NCI-H1092 treated with DMSO at 0.1 percent for 48 hours (cell line): ENCODE results near the gene SERPINE2.
"Not testable (repeated sequence)": the region's sequence is repeated elsewhere in the genome, so short reads cannot be mapped to it uniquely, and the experiment has no call there.

Experiments
- DNase-seq: peaks from one replicate; lab custom pipeline; 2025; lab: John Stamatoyannopoulos, UW

SERPINE2 gene

DNA sequence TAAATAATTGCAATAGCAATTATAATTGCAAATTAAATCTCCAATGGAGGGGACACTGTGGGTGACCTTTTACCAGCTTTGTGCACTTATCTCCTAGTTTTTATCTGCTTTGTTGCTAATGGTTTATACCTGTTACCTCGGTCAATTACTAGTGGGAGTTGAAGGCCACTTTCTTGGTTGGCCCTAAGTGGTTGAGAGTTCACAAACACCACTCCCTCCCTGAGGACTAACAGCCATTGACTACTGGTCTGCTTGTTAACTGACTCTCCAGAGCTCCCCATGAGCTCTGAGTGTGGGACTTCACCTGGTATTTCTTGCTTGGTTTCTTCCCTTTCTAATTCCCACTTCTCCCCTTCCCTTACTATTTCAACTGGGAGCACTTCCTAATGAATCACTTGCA lies 27.2 kb downstream of the SERPINE2 start:
- DNase-seq = no peak

DNA sequence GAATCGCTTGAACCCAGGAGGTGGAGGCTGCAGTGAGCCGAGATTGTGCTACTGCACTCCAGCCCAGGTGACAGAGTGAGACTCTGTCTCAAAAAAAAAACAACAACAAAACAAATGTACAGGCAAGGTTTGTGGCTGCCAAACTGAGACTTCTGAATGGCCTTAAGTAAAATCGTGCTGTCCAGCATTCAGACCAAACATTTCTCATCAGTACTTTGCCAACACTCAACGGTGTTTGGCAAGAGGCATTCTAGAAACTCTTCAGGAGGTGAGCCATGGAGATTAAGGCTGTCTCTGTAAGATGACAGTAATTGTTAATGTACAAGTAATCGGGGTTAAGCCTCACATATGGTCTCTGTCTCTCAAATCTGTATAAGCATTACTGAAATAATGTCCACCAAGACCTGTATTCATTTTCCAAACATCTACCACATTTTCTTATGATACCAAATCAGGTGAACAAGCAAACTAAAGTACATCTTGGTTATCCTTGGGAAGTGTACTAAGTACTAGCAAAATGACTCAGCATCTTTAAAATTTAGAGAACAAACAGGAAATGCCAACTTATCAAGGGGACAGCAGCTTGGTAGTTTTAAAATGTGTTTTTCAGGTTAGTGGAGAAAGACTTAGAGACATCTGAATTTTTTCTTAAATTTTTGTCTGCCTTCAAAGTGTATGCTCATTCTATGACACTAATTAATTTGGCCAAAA lies 29.3 kb downstream of the SERPINE2 start:
- DNase-seq = no peak

GRCh38 chr2:224008702-224009261 lies 30.3 kb downstream of the SERPINE2 start:
- DNase-seq = no peak

DNA sequence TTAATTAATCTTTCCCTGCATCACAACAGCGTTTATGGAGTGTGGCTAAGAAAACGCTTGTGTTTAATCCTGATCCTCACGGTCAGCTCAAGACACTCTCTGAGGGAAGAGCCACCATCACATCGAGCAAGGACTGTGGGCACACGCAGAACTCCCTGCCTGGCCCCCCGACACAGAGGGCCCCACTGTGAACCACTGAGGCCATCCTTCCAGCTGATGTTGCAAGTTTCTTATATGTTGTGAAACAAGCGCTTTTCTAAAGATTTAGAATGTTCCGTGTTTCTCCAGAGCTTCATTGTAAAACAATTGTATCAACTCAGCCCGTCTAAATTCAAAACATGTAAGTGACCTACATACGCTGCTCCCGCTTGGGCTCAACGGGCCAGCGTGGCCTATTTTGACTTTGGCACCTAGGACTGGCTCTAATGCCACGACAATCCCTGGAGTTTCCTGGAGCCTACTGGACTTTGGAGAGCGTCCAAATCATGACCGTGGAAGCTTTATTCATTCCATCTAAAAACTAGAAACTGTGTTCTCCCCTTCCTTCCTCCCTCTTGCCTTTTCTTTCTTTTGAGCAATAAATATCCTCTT lies 34.9 kb downstream of the SERPINE2 start:
- no peak for DNase-seq

DNA sequence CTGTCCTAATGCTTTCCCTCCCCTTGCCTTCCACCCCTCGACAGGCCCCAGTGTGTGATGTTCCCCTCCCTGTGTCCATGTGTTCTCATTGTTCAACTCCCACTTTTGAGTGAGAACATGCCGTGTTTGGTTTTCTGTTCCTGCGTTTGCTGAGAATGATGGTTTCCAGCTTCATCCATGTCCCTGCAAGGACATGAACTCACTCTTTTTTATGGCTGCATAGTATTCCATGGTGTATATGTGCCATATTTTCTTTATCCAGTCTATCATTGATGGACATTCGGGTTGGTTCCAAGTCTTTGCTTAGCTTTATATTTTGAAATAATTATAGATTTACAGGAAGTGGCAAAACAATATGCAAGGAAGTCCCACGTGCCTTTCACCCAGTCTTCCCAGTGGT lies 38.4 kb downstream of the SERPINE2 start:
- DNase-seq = not testable (repeated sequence)

- no peak for DNase-seq
These were observed 39.2 kb downstream of the SERPINE2 start for GRCh38 chr2:223999862-224000261.

GRCh38 chr2:223998948-223999347 lies 40.1 kb downstream of the SERPINE2 start:
- no peak for DNase-seq

- DNase-seq = no peak
These were observed 41.1 kb downstream of the SERPINE2 start for GRCh38 chr2:223997938-223998337.

DNA sequence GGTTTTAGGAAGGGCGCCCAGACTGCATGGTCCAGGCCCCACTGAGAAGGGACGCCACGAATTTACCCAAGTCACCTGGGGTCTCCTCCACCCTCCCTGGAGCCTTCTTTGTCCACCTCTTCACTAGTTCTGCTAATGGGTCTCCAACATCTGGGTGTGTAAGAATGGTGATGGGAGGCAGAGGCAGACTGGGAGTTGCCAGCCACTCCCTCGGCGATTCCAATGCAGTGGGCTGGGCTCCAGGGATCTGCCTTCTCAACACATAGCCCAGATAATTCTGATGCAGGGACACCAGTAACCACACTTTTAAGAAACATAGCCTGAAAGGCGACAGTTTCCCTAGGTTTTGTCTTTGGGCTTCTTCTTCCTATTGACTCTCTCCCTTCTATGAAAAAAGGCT lies 42.7 kb downstream of the SERPINE2 start:
- DNase-seq = no peak

DNA sequence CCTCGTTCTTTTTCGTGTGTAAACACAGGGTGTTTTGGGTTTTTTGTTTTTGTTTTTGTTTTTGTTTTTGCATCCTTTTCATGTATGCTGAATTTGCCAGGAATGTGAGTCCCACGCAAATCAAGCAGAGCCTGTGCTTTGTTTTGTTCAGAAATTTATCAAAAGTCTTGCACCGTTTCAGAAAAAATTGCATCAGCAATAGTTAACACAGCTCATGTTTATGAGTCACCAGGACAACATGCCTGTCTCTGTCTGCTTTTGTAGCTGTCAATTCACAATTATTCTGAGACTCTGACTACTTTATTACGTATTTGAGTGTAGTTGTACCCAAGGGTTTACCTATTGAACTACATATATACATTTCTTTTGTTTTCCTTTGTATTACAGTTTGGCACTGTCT lies 43.5 kb downstream of the SERPINE2 start:
- DNase-seq = no peak

- no peak for DNase-seq
These were observed 44.4 kb downstream of the SERPINE2 start for GRCh38 chr2:223994562-223995162.

DNA sequence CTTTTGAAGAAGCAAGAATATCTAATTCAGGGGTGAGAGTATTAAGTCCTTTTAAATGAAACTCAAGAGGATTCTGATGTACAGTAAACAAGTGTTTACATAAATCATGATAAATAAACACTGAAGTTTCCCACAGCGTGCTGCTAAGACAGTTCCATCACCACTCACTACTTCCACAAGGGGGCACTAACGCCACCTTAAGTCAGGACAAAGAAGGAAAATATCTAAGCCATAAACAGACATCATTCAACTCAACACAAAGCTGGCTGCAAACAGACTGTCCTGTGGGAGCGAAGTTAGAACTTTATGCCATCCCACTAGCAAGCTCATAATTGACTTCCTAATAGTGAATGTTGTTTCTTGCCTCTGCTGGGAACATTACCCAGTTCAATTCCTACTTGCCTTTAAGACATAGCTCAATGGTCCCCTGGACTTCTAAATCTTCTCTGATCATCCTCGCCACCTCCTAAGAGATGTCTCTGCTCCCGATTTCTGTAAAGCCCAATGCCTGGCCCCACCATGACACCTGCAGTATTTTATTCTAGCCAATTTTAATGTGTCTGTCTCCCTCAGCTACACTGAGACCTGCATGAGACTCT lies 45.4 kb downstream of the SERPINE2 start:
- peak; percentile 55 for DNase-seq

DNA sequence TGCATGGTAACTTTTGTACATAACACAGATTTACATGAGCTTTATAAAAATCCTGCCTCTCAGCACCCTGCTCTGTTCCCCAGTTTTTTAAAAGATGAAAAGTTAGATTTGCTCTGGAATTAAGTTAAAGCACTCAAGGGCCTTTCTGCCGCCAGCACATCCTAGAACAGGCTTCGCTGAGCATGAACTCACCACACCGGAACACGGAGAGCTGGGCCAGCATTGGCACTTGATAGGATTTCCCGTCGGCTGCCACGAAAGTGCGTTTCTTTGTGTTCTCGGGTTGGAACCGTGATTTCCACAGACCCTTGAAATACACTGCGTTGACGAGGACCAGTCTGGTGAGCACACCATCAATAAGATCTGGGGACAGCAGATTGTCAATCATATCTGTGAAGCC lies 47.5 kb downstream of the SERPINE2 start:
- DNase-seq = no peak

DNA sequence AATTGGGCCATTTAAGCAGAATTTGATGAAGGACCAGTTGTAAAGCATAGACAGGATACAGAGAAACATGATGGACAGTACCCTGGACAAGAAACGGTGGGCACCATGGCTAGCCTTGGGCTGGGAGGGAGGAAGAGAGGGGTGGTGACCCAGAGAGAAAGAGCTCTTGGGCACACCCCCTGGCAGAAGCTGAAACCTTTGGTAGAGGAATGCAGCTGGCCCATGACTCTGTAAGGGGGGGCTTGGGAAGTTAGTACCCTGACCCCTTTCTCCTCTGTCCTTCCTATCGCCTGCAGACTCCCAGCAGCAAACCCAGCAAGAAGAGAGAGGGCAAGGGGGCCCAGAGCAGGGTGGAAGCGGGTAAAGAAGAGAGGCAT lies 49.2 kb downstream of the SERPINE2 start:
- DNase-seq = no peak

- no peak for DNase-seq
These were observed 49.8 kb downstream of the SERPINE2 start for GRCh38 chr2:223989206-223989855.

DNA sequence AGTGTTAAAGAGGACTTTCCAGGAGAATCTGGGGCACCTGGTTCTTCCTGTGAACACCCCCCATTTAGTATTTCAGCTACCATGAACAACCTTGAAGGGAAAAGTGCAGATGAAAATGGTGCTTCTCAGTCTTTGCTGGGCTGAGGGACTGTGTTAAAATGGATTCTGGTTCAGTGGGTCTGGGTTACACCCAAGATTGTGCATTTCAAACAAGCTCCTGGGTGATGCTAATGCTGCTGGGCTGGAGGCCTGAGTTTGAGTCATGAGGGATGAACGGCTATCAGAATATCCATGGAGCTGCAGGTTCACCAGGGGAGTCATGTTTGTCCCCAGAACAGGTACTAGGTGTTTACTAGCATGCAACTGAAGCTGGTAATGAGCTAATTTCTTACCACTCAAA lies 57.8 kb downstream of the SERPINE2 start:
- DNase-seq = no peak

DNA sequence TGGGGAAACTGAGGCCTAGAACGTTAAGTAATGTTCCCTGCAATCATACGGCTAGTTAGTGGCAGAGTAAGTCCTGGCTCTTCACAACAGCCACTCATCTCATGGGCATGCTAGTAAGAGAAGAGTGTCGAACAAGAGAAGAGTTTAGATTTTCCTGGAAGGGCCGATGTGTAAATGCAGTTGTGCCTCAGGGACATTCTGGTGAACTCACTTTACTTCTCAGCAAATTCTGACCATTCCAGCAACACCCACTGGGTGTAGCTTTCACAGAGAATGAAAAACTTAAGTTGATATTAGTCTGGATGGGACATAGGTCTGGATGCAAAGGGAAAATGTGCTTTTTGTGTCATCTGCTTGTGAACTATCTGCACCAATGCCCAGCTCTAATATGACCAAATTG lies 58.3 kb downstream of the SERPINE2 start:
- DNase-seq = no peak

DNA sequence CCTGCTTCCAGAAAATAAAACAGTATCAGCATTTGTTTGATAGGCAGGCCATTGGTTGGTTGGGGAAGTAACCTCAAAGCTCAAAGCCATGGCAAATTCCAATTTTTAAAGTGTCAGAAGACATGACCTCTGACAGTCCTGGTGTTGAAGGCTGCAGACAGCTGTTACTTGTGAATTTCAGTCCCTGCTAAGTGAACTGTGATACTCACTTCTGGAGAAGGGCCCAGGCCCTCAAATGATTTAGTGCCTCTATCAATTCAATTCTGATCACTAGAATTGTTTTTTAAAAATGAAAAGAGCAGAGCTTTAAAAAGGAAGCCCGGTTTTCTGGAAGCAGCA lies 58.7 kb downstream of the SERPINE2 start:
- DNase-seq = no peak

- DNase-seq = no peak
These were observed 59.2 kb downstream of the SERPINE2 start for GRCh38 chr2:223979730-223980396.

DNA sequence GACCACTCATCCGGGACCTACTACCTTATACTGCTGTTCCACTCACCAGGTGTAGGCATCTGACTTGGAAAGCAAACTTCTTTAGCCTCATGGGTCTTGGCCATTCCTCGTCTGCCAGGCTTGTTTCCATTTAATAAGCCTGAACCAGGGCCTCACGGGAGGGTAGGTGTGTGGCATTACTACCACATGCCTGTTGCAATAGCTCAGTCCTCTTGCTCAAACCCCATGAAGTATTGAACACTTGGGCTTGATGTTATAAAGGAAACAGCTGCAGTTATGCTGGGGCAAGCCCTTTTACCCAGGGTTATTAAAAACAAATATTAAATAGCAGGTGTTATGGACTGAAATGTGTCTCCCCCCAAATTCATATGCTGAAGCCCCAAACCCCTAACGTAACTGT lies 60.6 kb downstream of the SERPINE2 start:
- no peak for DNase-seq

GRCh38 chr2:223976635-223977226 lies 62.4 kb downstream of the SERPINE2 start:
- no peak for DNase-seq

- no peak for DNase-seq
These were observed 65.5 kb downstream of the SERPINE2 start for GRCh38 chr2:223973606-223974005.
